Panc1 (cell line): ENCODE data around the gene B4GALT4. TPM values are rescaled to one million over a fixed set of nuclear protein-coding genes. Genes with fewer than 3 reads are reported as not detected.

Experiments
- ATAC-seq: fragments of 200-7000 bp; cut with Tn5 transposase; 2 replicates; pipeline ENCODE4 v1.9.1; 2020; ENCODE audit warnings: mild to moderate bottlenecking, moderate library complexity
- BruUV-seq: library from RNA; stranded (reverse); fragments of 400-500 nt; replicated peaks from 2 replicates; lab custom pipeline; 2021; lab: Mats Ljungman, UMichigan
- CTCF ChIA-PET: fragments of 300-600 bp; sonication (Branson Sonifier 250); formaldehyde crosslinking; loops from one replicate; lab custom pipeline; 2022; ENCODE audit warnings: antibody characterized with exemption; lab: Charles Lee
- POLR2A ChIA-PET: fragments of 300-600 bp; sonication (Branson Sonifier 250); formaldehyde crosslinking; loops from one replicate; lab custom pipeline; 2022; ENCODE audit warnings: antibody characterized with exemption; lab: Charles Lee
- DNase-seq: peaks from one replicate; pipeline ENCODE4 v3.0.0-alpha.2; 2010; ENCODE audit warnings: low read depth, low spot score
- H3K27ac ChIP-seq: 2 replicates; pipeline ENCODE4 v1.5.1; 2011; ENCODE audit warnings: mild to moderate bottlenecking, low read length, inconsistent platforms
- H3K27me3 ChIP-seq: fragments of 200-500 bp; sonication (Bioruptor generic); 2 replicates; pipeline ENCODE4 v1.6.0; 2014; ENCODE audit warnings: low read length, inconsistent platforms; ENCODE audit not compliant: control insufficient read depth, insufficient read depth
- H3K36me3 ChIP-seq: fragments of 200-500 bp; sonication (Bioruptor generic); 2 replicates; pipeline ENCODE4 v1.5.1; 2014; ENCODE audit warnings: inconsistent platforms, mild to moderate bottlenecking, low read length, moderate library complexity; ENCODE audit not compliant: control insufficient read depth, insufficient read depth
- H3K4me1 ChIP-seq: 2 replicates; pipeline ENCODE4 v1.5.1; 2011; ENCODE audit warnings: inconsistent platforms, mild to moderate bottlenecking, low read length, moderate library complexity; ENCODE audit not compliant: control insufficient read depth, insufficient read depth
- H3K4me3 ChIP-seq, 2 experiments: 2 replicates each; pipeline ENCODE4 v1.5.1; 2011 to 2012; ENCODE audit warnings: low read depth in 2 of 2, low read length in 2 of 2, mild to moderate bottlenecking in 2 of 2, inconsistent platforms in 1 of 2, moderate library complexity in 1 of 2
- H3K9me3 ChIP-seq: fragments of 200-500 bp; sonication (Bioruptor generic); 2 replicates; pipeline ENCODE4 v1.5.1; 2014; ENCODE audit warnings: low read depth, mild to moderate bottlenecking, inconsistent platforms, low read length, moderate library complexity; ENCODE audit not compliant: control insufficient read depth, insufficient read depth
- CTCF ChIP-seq: fragments of 450-650 bp; IDR thresholded peaks from 2 replicates; pipeline ENCODE4 v1.5.1; 2017; ENCODE audit warnings: mild to moderate bottlenecking
- POLR2AphosphoS5 ChIP-seq: IDR thresholded peaks from 2 replicates; pipeline ENCODE4 v1.6.1; 2012; ENCODE audit warnings: mild to moderate bottlenecking, low read depth, low read length, moderate library complexity
- REST ChIP-seq, 2 experiments: IDR thresholded peaks; 2 replicates each; pipeline ENCODE4 v1.6.1; 2011 to 2012; ENCODE audit warnings: low read depth in 2 of 2, control low read depth in 1 of 2, low read length in 1 of 2, mild to moderate bottlenecking in 1 of 2, moderate library complexity in 1 of 2; ENCODE audit not compliant: insufficient read depth in 1 of 2
- SIN3A ChIP-seq: IDR thresholded peaks from 2 replicates; pipeline ENCODE4 v1.6.1; 2012; ENCODE audit warnings: low read depth, mild to moderate bottlenecking, low read length, moderate library complexity, borderline replicate concordance; ENCODE audit not compliant: insufficient read depth
- TCF7L2 ChIP-seq: IDR thresholded peaks from 2 replicates; pipeline ENCODE4 v1.6.1; 2011; ENCODE audit warnings: mild to moderate bottlenecking, low read depth, low read length, inconsistent platforms
- in situ Hi-C: cut with HindIII; loops from 2 replicates; pipeline ENCODE4 v1.10.0; 2016; ENCODE audit warnings: low sequenced_read_pairs, low pct_unique_long_range_greater_than_20kb
- intact Hi-C: fragments of 100-400 bp; cut with micrococcal nuclease; formaldehyde crosslinking; loops from one replicate; pipeline ENCODE4 v1.10.0; 2022; ENCODE audit not compliant: unreplicated experiment
- total RNA-seq: library from RNA; stranded (reverse); gene quantifications from one replicate; pipeline ENCODE4 v1.2.1, GENCODE V29; 2021; ENCODE audit not compliant: unreplicated experiment

B4GALT4 gene
- total RNA-seq, 1 experiment from 2014 or later: 27.4 TPM

GRCh38 chr3:119237299-119237698 is 3.4 kb downstream of the B4GALT4 start:
- H3K4me3 ChIP-seq: no peak overlapping the region
- DNase-seq (no peak), ATAC-seq (no peak)
- POLR2A ChIA-PET: no interaction called here
- no peak overlapping the region for H3K27ac ChIP-seq
- in situ Hi-C loops: no loop called here
- H3K27me3 ChIP-seq: no peaks in the 10 kb centered on the region
- H3K9me3 ChIP-seq: no peaks in the 10 kb centered on the region
- CTCF ChIA-PET: no interaction called here
- no TSS peak for BruUV-seq
- H3K4me1 ChIP-seq: peaks cover 21% of the 10 kb centered on the region
- intact Hi-C loops: no loop called here
- peaks cover 12% of the 10 kb centered on the region for H3K36me3 ChIP-seq
- no peak for TF ChIP-seq POLR2AphosphoS5
- no peak for TF ChIP-seq CTCF
- TF ChIP-seq REST (IDR thresholded peaks at IDR 0.05; ENCODE audit: insufficient read depth in 1 of 2, low read depth in 2 of 2, low read length in 1 of 2): no peak
- no peak for TF ChIP-seq TCF7L2

- Histone ChIP-seq H3K4me3 (no peak overlapping the region), H3K27ac (no peak overlapping the region), H3K36me3 (peaks cover 12% of the 10 kb centered on the region), H3K4me1 (peaks cover 21% of the 10 kb centered on the region), H3K27me3 (no peaks in the 10 kb centered on the region), H3K9me3 (no peaks in the 10 kb centered on the region)
- in situ Hi-C loops (no loop called here), intact Hi-C loops (no loop called here)
- POLR2A ChIA-PET: no interaction called here
- no TSS peak for BruUV-seq
- ATAC-seq (no peak), DNase-seq (no peak)
- TF ChIP-seq POLR2AphosphoS5 (no peak), REST (IDR thresholded peaks at IDR 0.05; ENCODE audit: insufficient read depth in 1 of 2, low read depth in 2 of 2, low read length in 1 of 2) (no peak), SIN3A (no peak), CTCF (no peak), TCF7L2 (no peak)
- CTCF ChIA-PET: no interaction called here
These were observed 3.9 kb downstream of the B4GALT4 start for GRCh38 chr3:119236756-119237155.
